ENCODE results near the gene SSBP3. TPM values are rescaled to one million over a fixed set of nuclear protein-coding genes. Genes with fewer than 3 reads are reported as not detected.
"Not testable (repeated sequence)": the region's sequence is repeated elsewhere in the genome, so short reads cannot be mapped to it uniquely, and the experiment has no call there.

Gene SSBP3
- total RNA-seq, 1 experiment from 2014 or later = 37.5 TPM

- no peak overlapping the region for H3K27ac ChIP-seq (ENCODE audit: low read depth, low read length)
- no peaks in the 10 kb centered on the region for H3K9me2 ChIP-seq (ENCODE audit: insufficient read depth)
- H3K4me3 ChIP-seq (replicated peaks in 1 of 2; ENCODE audit: low read depth in 1 of 2, low read length in 2 of 2) = no peak overlapping the region
- POLR2A ChIA-PET = no interaction called here
- intact Hi-C loops (cut with micrococcal nuclease) = no loop called here
- BruUV-seq (replicated peaks) = no TSS peak
- H3K9ac ChIP-seq (ENCODE audit: low read length) = no peak overlapping the region
- CTCF ChIA-PET = no interaction called here
- H3K27me3 ChIP-seq (ENCODE audit: insufficient read depth, low read length) = peaks cover 5% of the 10 kb centered on the region; the same call in 1 of the 2 replicates
- H3K4me1 ChIP-seq (ENCODE audit: control insufficient read depth in 1 of 2, insufficient read depth in 2 of 2, low read length in 2 of 2) = peaks cover 8 to 11% of the 10 kb centered on the region in 2 experiments; a peak in 3 of 4 replicates
- peak; percentile 22; the same call in 1 of the 2 replicates for TF ChIP-seq SP1 (IDR thresholded peaks at IDR 0.05; ENCODE audit: low read depth)
- peak; percentile 34; the same call in 1 of the 2 replicates for TF ChIP-seq JUND (IDR thresholded peaks at IDR 0.05)
- TF ChIP-seq SRF (IDR thresholded peaks at IDR 0.05; ENCODE audit: low read depth) = peak; percentile 76
- TF ChIP-seq FOSL1 (IDR thresholded peaks at IDR 0.05; ENCODE audit: low read depth) = peak; percentile 28; the same call in 1 of the 2 replicates
- no peak for TF ChIP-seq ELF1 (IDR thresholded peaks at IDR 0.05; ENCODE audit: borderline replicate concordance, low read depth)
- TF ChIP-seq ATF3 (IDR thresholded peaks at IDR 0.05) = no peak
- TF ChIP-seq CEBPB (IDR thresholded peaks at IDR 0.05; ENCODE audit: low read depth) = no peak
- H4K20me1 ChIP-seq (ENCODE audit: insufficient read depth) = no peaks in the 10 kb centered on the region
- ATAC-seq (peak; percentile 53; the same call in 1 of the 2 replicates), DNase-seq (ENCODE audit: low read depth, low spot score) (peak; percentile 16)
- peak overlapping the region; percentile 29; the same call in 1 of the 2 replicates for H3K4me2 ChIP-seq (ENCODE audit: low read length)
- H3K36me3 ChIP-seq (ENCODE audit: control insufficient read depth in 1 of 2, insufficient read depth in 2 of 2, low read length in 2 of 2) = no peaks in the 10 kb centered on the region
- H3K9me3 ChIP-seq (ENCODE audit: control insufficient read depth in 1 of 2, insufficient read depth in 1 of 2, low read depth in 1 of 2, low read length in 2 of 2) = no peaks in the 10 kb centered on the region
- no peaks in the 10 kb centered on the region for H3K79me2 ChIP-seq (ENCODE audit: insufficient read depth, low read length)
- H2AFZ ChIP-seq (ENCODE audit: low read depth, low read length, poor library complexity, severe bottlenecking) = peak overlapping the region; percentile 38
- RAD21 ChIA-PET (ENCODE audit: low non-redundant PET in 1 of 2, low total read pairs in 2 of 2, uncharacterized antibody in 2 of 2, unreplicated experiment in 2 of 2) = no interaction called here
Measured at GRCh38 chr1:54421101-54421504, 14.9 kb upstream of the SSBP3 start.

- BruUV-seq (replicated peaks); H3K4me2 ChIP-seq (ENCODE audit: low read length); H3K27ac ChIP-seq (ENCODE audit: low read depth, low read length); ATAC-seq; H3K79me2 ChIP-seq (ENCODE audit: insufficient read depth, low read length); H3K9me2 ChIP-seq (ENCODE audit: insufficient read depth); intact Hi-C loops (cut with micrococcal nuclease); H3K4me3 ChIP-seq (replicated peaks in 1 of 2; ENCODE audit: low read depth in 1 of 2, low read length in 2 of 2); DNase-seq (ENCODE audit: low read depth, low spot score); POLR2A ChIA-PET; H4K20me1 ChIP-seq (ENCODE audit: insufficient read depth); H3K9me3 ChIP-seq (ENCODE audit: control insufficient read depth in 1 of 2, insufficient read depth in 1 of 2, low read depth in 1 of 2, low read length in 2 of 2); H3K36me3 ChIP-seq (ENCODE audit: control insufficient read depth in 1 of 2, insufficient read depth in 2 of 2, low read length in 2 of 2); CTCF ChIA-PET; H3K9ac ChIP-seq (ENCODE audit: low read length); H2AFZ ChIP-seq (ENCODE audit: low read depth, low read length, poor library complexity, severe bottlenecking): not testable (repeated sequence)
- H3K4me1 ChIP-seq (ENCODE audit: control insufficient read depth in 1 of 2, insufficient read depth in 2 of 2, low read length in 2 of 2) = peaks cover 8 to 11% of the 10 kb centered on the region in 2 experiments; a peak in 3 of 4 replicates
- H3K27me3 ChIP-seq (ENCODE audit: insufficient read depth, low read length) = peaks cover 18% of the 10 kb centered on the region; the same call in 1 of the 2 replicates
- RAD21 ChIA-PET (ENCODE audit: low non-redundant PET in 1 of 2, low total read pairs in 2 of 2, uncharacterized antibody in 2 of 2, unreplicated experiment in 2 of 2) = interaction anchor here in 1 of 2 experiments (0.6 kb wide), 1 partner anchor 220 kb away, joined by 5 read pairs; no protein-coding TSS in a partner anchor
Measured at GRCh38 chr1:54418598-54418997, 12.4 kb upstream of the SSBP3 start.
